ENCODE results near the gene MYO1C.

DNA sequence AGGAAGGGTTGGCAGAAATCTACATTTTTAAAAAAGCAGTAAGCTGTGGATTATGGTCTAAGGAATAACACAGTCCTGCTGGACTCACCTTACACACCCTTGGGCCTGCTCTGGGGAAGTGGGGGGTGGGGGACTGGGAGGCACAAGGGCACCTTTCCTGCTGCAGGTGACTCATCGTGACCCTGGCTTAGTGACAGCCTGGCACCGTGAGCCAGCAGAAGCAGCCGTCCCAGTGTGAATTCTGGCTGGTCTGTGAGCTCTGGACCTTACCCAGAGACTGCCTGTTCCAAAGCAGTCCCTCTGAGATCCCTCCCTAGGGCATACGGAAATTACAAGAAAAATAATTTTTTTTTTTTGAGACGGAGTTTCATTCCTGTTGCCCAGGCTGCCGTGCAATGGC lies 32.3 kb downstream of the MYO1C start:
- TF ChIP-seq, protein P1, sequence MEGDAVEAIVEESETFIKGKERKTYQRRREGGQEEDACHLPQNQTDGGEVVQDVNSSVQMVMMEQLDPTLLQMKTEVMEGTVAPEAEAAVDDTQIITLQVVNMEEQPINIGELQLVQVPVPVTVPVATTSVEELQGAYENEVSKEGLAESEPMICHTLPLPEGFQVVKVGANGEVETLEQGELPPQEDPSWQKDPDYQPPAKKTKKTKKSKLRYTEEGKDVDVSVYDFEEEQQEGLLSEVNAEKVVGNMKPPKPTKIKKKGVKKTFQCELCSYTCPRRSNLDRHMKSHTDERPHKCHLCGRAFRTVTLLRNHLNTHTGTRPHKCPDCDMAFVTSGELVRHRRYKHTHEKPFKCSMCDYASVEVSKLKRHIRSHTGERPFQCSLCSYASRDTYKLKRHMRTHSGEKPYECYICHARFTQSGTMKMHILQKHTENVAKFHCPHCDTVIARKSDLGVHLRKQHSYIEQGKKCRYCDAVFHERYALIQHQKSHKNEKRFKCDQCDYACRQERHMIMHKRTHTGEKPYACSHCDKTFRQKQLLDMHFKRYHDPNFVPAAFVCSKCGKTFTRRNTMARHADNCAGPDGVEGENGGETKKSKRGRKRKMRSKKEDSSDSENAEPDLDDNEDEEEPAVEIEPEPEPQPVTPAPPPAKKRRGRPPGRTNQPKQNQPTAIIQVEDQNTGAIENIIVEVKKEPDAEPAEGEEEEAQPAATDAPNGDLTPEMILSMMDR (conservative IDR thresholded peaks at IDR 0.05; ENCODE audit: low read length): no peak
- TF ChIP-seq EZH2phosphoT487 (IDR thresholded peaks at IDR 0.05; ENCODE audit: borderline replicate concordance): no peak
